Vagina (tissue), 2 donors: Measurements from ENCODE around the gene TMEM121B. TPM values are rescaled to one million over a fixed set of nuclear protein-coding genes. Genes with fewer than 3 reads are reported as not detected.
A peak's percentile ranks its signal among the peaks of the same experiment; 100 is the strongest.
"Not testable (repeated sequence)": the region's sequence is repeated elsewhere in the genome, so short reads cannot be mapped to it uniquely, and the experiment has no call there.

Experiments
- DNase-seq, 2 donors: peaks; one replicate each; pipeline ENCODE4 v3.0.0-alpha.2; 2017; ENCODE audit errors: extremely low spot score in 2 of 2
- H3K27ac ChIP-seq: fragments of 200-600 bp; sonication (generic); one replicate; pipeline ENCODE4 v1.5.1; 2019
- H3K27me3 ChIP-seq: fragments of 200-600 bp; sonication (generic); one replicate; pipeline ENCODE4 v1.5.1; 2019
- H3K36me3 ChIP-seq, 2 donors: fragments of 200-600 bp; sonication (generic); one replicate each; pipeline ENCODE4 v1.5.1; 2017 to 2019
- H3K4me1 ChIP-seq: fragments of 200-600 bp; sonication (generic); one replicate; pipeline ENCODE4 v1.5.1; 2019
- H3K4me3 ChIP-seq, 2 donors: fragments of 200-600 bp; sonication (generic); 1 replicate in 1 of 2; 2 replicates in 1 of 2; pipeline ENCODE4 v1.5.1; 2016 to 2019
- H3K9me3 ChIP-seq: fragments of 200-600 bp; sonication (generic); one replicate; pipeline ENCODE4 v1.5.1; 2019
- CTCF ChIP-seq, 3 experiments: fragments of 450-650 bp in 2 of 3; fragments of 200-600 bp in 1 of 3; sonication (generic) in 1 of 3; IDR thresholded peaks; one replicate each; pipeline ENCODE4 v1.5.1; 2017 to 2019; ENCODE audit warnings: antibody characterized with exemption in 3 of 3, mild to moderate bottlenecking in 2 of 3, moderate library complexity in 2 of 3
- POLR2A ChIP-seq, 2 donors: fragments of 450-650 bp; IDR thresholded peaks; one replicate each; pipeline ENCODE4 v1.6.1; 2017; ENCODE audit warnings: antibody characterized with exemption in 2 of 2, mild to moderate bottlenecking in 2 of 2, moderate library complexity in 2 of 2
- POLR2AphosphoS5 ChIP-seq, 2 donors: sonication (generic); formaldehyde crosslinking; IDR thresholded peaks; one replicate each; pipeline ENCODE4 v1.9.0; 2017; ENCODE audit warnings: antibody characterized with exemption in 2 of 2, mild to moderate bottlenecking in 2 of 2, low read depth in 1 of 2; ENCODE audit not compliant: insufficient read depth in 1 of 2
- intact Hi-C: fragments of 100-400 bp; cut with DNase I; formaldehyde crosslinking; loops from one replicate; pipeline ENCODE4 v1.15.1; 2023
- total RNA-seq: library from RNA; depleted of rRNA; stranded (reverse); fragments of >200 nt; gene quantifications from one replicate; pipeline ENCODE4 v1.2.3, GENCODE V29; 2016

TMEM121B gene
- total RNA-seq, 1 donor from 2014 or later = not detected

- H3K27me3 ChIP-seq = no peaks in the 10 kb centered on the region
- no peak overlapping the region for H3K27ac ChIP-seq
- no peaks in the 10 kb centered on the region for H3K9me3 ChIP-seq
- H3K4me3 ChIP-seq = no peak overlapping the region
- intact Hi-C loops = no loop called here
- no peak for TF ChIP-seq POLR2AphosphoS5 (IDR thresholded peaks at IDR 0.05; ENCODE audit: insufficient read depth in 1 of 2, low read depth in 1 of 2)
- no peak for TF ChIP-seq POLR2A (IDR thresholded peaks at IDR 0.05)
- TF ChIP-seq CTCF (IDR thresholded peaks at IDR 0.05) = no peak
- DNase-seq = no peak
- H3K36me3 ChIP-seq = no peaks in the 10 kb centered on the region
- H3K4me1 ChIP-seq = peaks cover 49% of the 10 kb centered on the region
Measured at GRCh38 chr22:17155941-17156340, 34.8 kb upstream of the TMEM121B start.

GRCh38 chr22:17152971-17153370 lies 31.8 kb upstream of the TMEM121B start:
- Histone ChIP-seq H3K9me3 (no peaks in the 10 kb centered on the region), H3K27me3 (no peaks in the 10 kb centered on the region), H3K27ac (no peak overlapping the region), H3K36me3 (peaks cover 0 to 4% of the 10 kb centered on the region in 2 donors), H3K4me3 (no peak overlapping the region), H3K4me1 (peaks cover 41% of the 10 kb centered on the region)
- no peak for TF ChIP-seq CTCF (IDR thresholded peaks at IDR 0.05)
- no peak for TF ChIP-seq POLR2AphosphoS5 (IDR thresholded peaks at IDR 0.05; ENCODE audit: insufficient read depth in 1 of 2, low read depth in 1 of 2)
- TF ChIP-seq POLR2A (IDR thresholded peaks at IDR 0.05) = no peak
- DNase-seq = no peak
- intact Hi-C loops = no loop called here

GRCh38 chr22:17152340-17152739 lies 31.2 kb upstream of the TMEM121B start:
- Histone ChIP-seq H3K27me3 (no peaks in the 10 kb centered on the region), H3K36me3 (peaks cover 0 to 10% of the 10 kb centered on the region in 2 donors), H3K27ac (no peak overlapping the region), H3K4me1 (peaks cover 36% of the 10 kb centered on the region), H3K4me3 (no peak overlapping the region), H3K9me3 (no peaks in the 10 kb centered on the region)
- no peak for DNase-seq
- intact Hi-C loops = no loop called here
- TF ChIP-seq CTCF (IDR thresholded peaks at IDR 0.05) (no peak), POLR2A (IDR thresholded peaks at IDR 0.05) (no peak), POLR2AphosphoS5 (IDR thresholded peaks at IDR 0.05; ENCODE audit: insufficient read depth in 1 of 2, low read depth in 1 of 2) (no peak)

- TF ChIP-seq POLR2AphosphoS5 (IDR thresholded peaks at IDR 0.05; ENCODE audit: insufficient read depth in 1 of 2, low read depth in 1 of 2) (peak in 1 of 2 donors; percentile 6), POLR2A (IDR thresholded peaks at IDR 0.05) (no peak)
- peaks cover 15% of the 10 kb centered on the region for H3K4me1 ChIP-seq
- H3K36me3 ChIP-seq = peaks cover 0 to 18% of the 10 kb centered on the region in 2 donors
- no peak for DNase-seq
- H3K27me3 ChIP-seq = no peaks in the 10 kb centered on the region
- H3K4me3 ChIP-seq = no peak overlapping the region
- no peaks in the 10 kb centered on the region for H3K9me3 ChIP-seq
- no peak overlapping the region for H3K27ac ChIP-seq
- intact Hi-C loops = no loop called here
Measured at GRCh38 chr22:17149076-17149815, 28.1 kb upstream of the TMEM121B start.

GRCh38 chr22:17147458-17147857 lies 26.3 kb upstream of the TMEM121B start:
- H3K9me3 ChIP-seq, H3K4me3 ChIP-seq, intact Hi-C loops, DNase-seq, H3K4me1 ChIP-seq, H3K27me3 ChIP-seq, H3K27ac ChIP-seq: not testable (repeated sequence)
- H3K36me3 ChIP-seq = peaks cover 0 to 27% of the 10 kb centered on the region in 2 donors

GRCh38 chr22:17145021-17145680 lies 24.0 kb upstream of the TMEM121B start:
- H3K4me3 ChIP-seq = no peak overlapping the region
- intact Hi-C loops = no loop called here
- DNase-seq = no peak
- no peaks in the 10 kb centered on the region for H3K9me3 ChIP-seq
- H3K36me3 ChIP-seq = peaks cover 0 to 47% of the 10 kb centered on the region in 2 donors
- no peaks in the 10 kb centered on the region for H3K27me3 ChIP-seq
- H3K27ac ChIP-seq = no peak overlapping the region
- TF ChIP-seq POLR2AphosphoS5 (IDR thresholded peaks at IDR 0.05; ENCODE audit: insufficient read depth in 1 of 2, low read depth in 1 of 2) = no peak
- no peak for TF ChIP-seq POLR2A (IDR thresholded peaks at IDR 0.05)
- H3K4me1 ChIP-seq = no peaks in the 10 kb centered on the region
